ENCODE measurements around the gene SLC35A5. TPM values are rescaled to one million over a fixed set of nuclear protein-coding genes. Genes with fewer than 3 reads are reported as not detected.

SLC35A5 gene
- total RNA-seq, 2 donors from 2014 or later: 39.9 to 43.2 TPM

GRCh38 chr3:112623213-112623612, 61.4 kb downstream of the SLC35A5 start:
- no peak overlapping the region for H3K9ac ChIP-seq (ENCODE audit: extremely low read depth, low read length, poor library complexity, severe bottlenecking)
- DNase-seq: no peak
- H3K4me1 ChIP-seq (ENCODE audit: control insufficient read depth, insufficient read depth, low read length): peaks cover 4% of the 10 kb centered on the region
- no peaks in the 10 kb centered on the region for H3K27me3 Mint-ChIP-seq (ENCODE audit: insufficient read depth)
- no peaks in the 10 kb centered on the region for H3K9me3 Mint-ChIP-seq
- H3K36me3 ChIP-seq (ENCODE audit: control insufficient read depth, insufficient read depth, low read length): no peaks in the 10 kb centered on the region
- peaks cover 7% of the 10 kb centered on the region for H3K4me1 Mint-ChIP-seq
- no peak for TF ChIP-seq CTCF (conservative IDR thresholded peaks at IDR 0.05)
- H3K4me3 Mint-ChIP-seq: no peak overlapping the region
- H3K27me3 ChIP-seq (ENCODE audit: control insufficient read depth, insufficient read depth, low read length, poor library complexity, severe bottlenecking): no peaks in the 10 kb centered on the region
- H3K36me3 Mint-ChIP-seq (ENCODE audit: low read depth): no peaks in the 10 kb centered on the region
- H3K4me3 ChIP-seq (ENCODE audit: low read length): no peak overlapping the region
- no peak overlapping the region for H3K27ac ChIP-seq (ENCODE audit: low read depth, low read length)
- no peak overlapping the region for H3K27ac Mint-ChIP-seq
- WGBS, 2 experiments (ENCODE audit: insufficient coverage in 1 of 2, insufficient read length in 1 of 2): 89 to 92% methylated on average over 5 of the region's 5 CpGs
- no peaks in the 10 kb centered on the region for H3K9me3 ChIP-seq (ENCODE audit: control insufficient read depth, low read length)

- Histone ChIP-seq H3K27ac (ENCODE audit: low read depth, low read length) (no peak overlapping the region), H3K27me3 (ENCODE audit: control insufficient read depth, insufficient read depth, low read length, poor library complexity, severe bottlenecking) (no peaks in the 10 kb centered on the region), H3K4me3 (ENCODE audit: low read length) (no peak overlapping the region), H3K9me3 (ENCODE audit: control insufficient read depth, low read length) (no peaks in the 10 kb centered on the region), H3K9ac (ENCODE audit: extremely low read depth, low read length, poor library complexity, severe bottlenecking) (no peak overlapping the region), H3K4me1 (ENCODE audit: control insufficient read depth, insufficient read depth, low read length) (peaks cover 8% of the 10 kb centered on the region), H3K36me3 (ENCODE audit: control insufficient read depth, insufficient read depth, low read length) (no peaks in the 10 kb centered on the region)
- no peaks in the 10 kb centered on the region for H3K9me3 Mint-ChIP-seq
- no peak for TF ChIP-seq CTCF (conservative IDR thresholded peaks at IDR 0.05)
- peaks cover 7% of the 10 kb centered on the region for H3K4me1 Mint-ChIP-seq
- no peaks in the 10 kb centered on the region for H3K27me3 Mint-ChIP-seq (ENCODE audit: insufficient read depth)
- no peak for DNase-seq
- H3K27ac Mint-ChIP-seq: no peak overlapping the region
- 88 to 97% methylated on average over 1 of the region's 1 CpG for WGBS, 2 experiments (ENCODE audit: insufficient coverage in 1 of 2, insufficient read length in 1 of 2)
- H3K4me3 Mint-ChIP-seq: no peak overlapping the region
- H3K36me3 Mint-ChIP-seq (ENCODE audit: low read depth): no peaks in the 10 kb centered on the region
Measured at GRCh38 chr3:112623717-112624116, 61.9 kb downstream of the SLC35A5 start.

GRCh38 chr3:112627419-112627818, 65.6 kb downstream of the SLC35A5 start:
- WGBS, 2 experiments (ENCODE audit: insufficient coverage in 1 of 2, insufficient read length in 1 of 2): 89 to 90% methylated on average over 2 to 4 of the region's 4 CpGs
- peaks cover 8% of the 10 kb centered on the region for H3K4me1 ChIP-seq (ENCODE audit: control insufficient read depth, insufficient read depth, low read length)
- H3K4me3 Mint-ChIP-seq: no peak overlapping the region
- H3K27me3 Mint-ChIP-seq (ENCODE audit: insufficient read depth): no peaks in the 10 kb centered on the region
- no peaks in the 10 kb centered on the region for H3K36me3 ChIP-seq (ENCODE audit: control insufficient read depth, insufficient read depth, low read length)
- no peak overlapping the region for H3K9ac ChIP-seq (ENCODE audit: extremely low read depth, low read length, poor library complexity, severe bottlenecking)
- H3K27ac ChIP-seq (ENCODE audit: low read depth, low read length): no peak overlapping the region
- TF ChIP-seq CTCF (conservative IDR thresholded peaks at IDR 0.05): no peak
- H3K27me3 ChIP-seq (ENCODE audit: control insufficient read depth, insufficient read depth, low read length, poor library complexity, severe bottlenecking): no peaks in the 10 kb centered on the region
- H3K9me3 ChIP-seq (ENCODE audit: control insufficient read depth, low read length): no peaks in the 10 kb centered on the region
- DNase-seq: no peak
- H3K4me3 ChIP-seq (ENCODE audit: low read length): no peak overlapping the region
- no peaks in the 10 kb centered on the region for H3K9me3 Mint-ChIP-seq
- peaks cover 11% of the 10 kb centered on the region for H3K4me1 Mint-ChIP-seq
- H3K36me3 Mint-ChIP-seq (ENCODE audit: low read depth): no peaks in the 10 kb centered on the region
- no peak overlapping the region for H3K27ac Mint-ChIP-seq
